Measurements from ENCODE around the gene BRINP1. TPM values are rescaled to one million over a fixed set of nuclear protein-coding genes. Genes with fewer than 3 reads are reported as not detected.
A peak's percentile ranks its signal among the peaks of the same experiment; 100 is the strongest.

The BRINP1 gene
- total and polyA plus RNA-seq, 3 donors from 2014 or later = 1.2 to 1.8 (median 1.7) TPM

GRCh38 chr9:119284118-119284517, 85.1 kb downstream of the BRINP1 start:
- Histone ChIP-seq H3K27me3 (no peaks in the 10 kb centered on the region), H3K9me3 (no peaks in the 10 kb centered on the region), H3K4me1 (no peaks in the 10 kb centered on the region), H3K4me3 (no peak overlapping the region), H3K36me3 (ENCODE audit: low read depth, missing control alignments) (no peaks in the 10 kb centered on the region), H3K27ac (no peak overlapping the region)
- intact Hi-C loops (cut with DNase I; ENCODE audit: low total_unique reads) = no loop called here
- 69 to 76% methylated on average over 4 of the region's 4 CpGs for WGBS, 2 donors
- no peak for TF ChIP-seq CTCF (IDR thresholded peaks at IDR 0.05)
- TF ChIP-seq POLR2A (IDR thresholded peaks at IDR 0.05) = no peak
- DNase-seq = peak; percentile 28

GRCh38 chr9:119283078-119283794, 86.0 kb downstream of the BRINP1 start:
- H3K27ac ChIP-seq = no peak overlapping the region
- no peak for DNase-seq
- H3K4me3 ChIP-seq = no peak overlapping the region
- no peaks in the 10 kb centered on the region for H3K27me3 ChIP-seq
- no peaks in the 10 kb centered on the region for H3K9me3 ChIP-seq
- TF ChIP-seq POLR2A (IDR thresholded peaks at IDR 0.05) = no peak
- no peak for TF ChIP-seq CTCF (IDR thresholded peaks at IDR 0.05)
- no peaks in the 10 kb centered on the region for H3K4me1 ChIP-seq
- H3K36me3 ChIP-seq (ENCODE audit: low read depth, missing control alignments) = no peaks in the 10 kb centered on the region
- 58 to 60% methylated on average over 18 of the region's 18 CpGs for WGBS, 2 donors
- intact Hi-C loops (cut with DNase I; ENCODE audit: low total_unique reads) = no loop called here

GRCh38 chr9:119282476-119283077, 86.7 kb downstream of the BRINP1 start:
- DNase-seq = no peak
- Histone ChIP-seq H3K27ac (no peak overlapping the region), H3K9me3 (no peaks in the 10 kb centered on the region), H3K4me3 (no peak overlapping the region), H3K27me3 (no peaks in the 10 kb centered on the region), H3K4me1 (no peaks in the 10 kb centered on the region), H3K36me3 (ENCODE audit: low read depth, missing control alignments) (no peaks in the 10 kb centered on the region)
- 54 to 62% methylated on average over 6 of the region's 6 CpGs for WGBS, 2 donors
- TF ChIP-seq CTCF (IDR thresholded peaks at IDR 0.05) (no peak), POLR2A (IDR thresholded peaks at IDR 0.05) (no peak)
- intact Hi-C loops (cut with DNase I; ENCODE audit: low total_unique reads) = no loop called here

GRCh38 chr9:119280740-119281485, 88.3 kb downstream of the BRINP1 start:
- Histone ChIP-seq H3K4me1 (no peaks in the 10 kb centered on the region), H3K27me3 (no peaks in the 10 kb centered on the region), H3K9me3 (no peaks in the 10 kb centered on the region), H3K4me3 (no peak overlapping the region), H3K27ac (no peak overlapping the region), H3K36me3 (ENCODE audit: low read depth, missing control alignments) (no peaks in the 10 kb centered on the region)
- no peak for TF ChIP-seq CTCF (IDR thresholded peaks at IDR 0.05)
- TF ChIP-seq POLR2A (IDR thresholded peaks at IDR 0.05) = no peak
- intact Hi-C loops (cut with DNase I; ENCODE audit: low total_unique reads) = no loop called here
- 94 to 100% methylated on average over 1 of the region's 1 CpG for WGBS, 2 donors
- DNase-seq = no peak
